ENCODE data around the gene FHOD1. TPM values are rescaled to one million over a fixed set of nuclear protein-coding genes. Genes with fewer than 3 reads are reported as not detected.

Gene FHOD1
- 58.2 and 60.0 TPM in 2 replicates for total RNA-seq (2021)
- Bru-seq, nascent RNA: percentile 62 among the genes with signal in this experiment
- percentile 63 among the genes with signal in this experiment for BruChase-seq, experiment 1, labeled RNA remaining after a 2-hour chase
- percentile 82 among the genes with signal in this experiment for BruChase-seq, experiment 2, labeled RNA remaining after a 6-hour chase
- long read RNA-seq, transcript FHOD1-201 (22 exons, 3,990 nt): major isoform, 9 of 32 reads
- long read RNA-seq, partial matches to known transcripts: 8 of 32 reads
- long read RNA-seq, other reads (novel, unspliced or antisense): 15 of 32 reads

- H3K79me2 ChIP-seq (ENCODE audit: low read depth): peaks cover 30% of the 10 kb centered on the region
- no peaks in the 10 kb centered on the region for H3K9me3 ChIP-seq (ENCODE audit: insufficient read depth, low read depth)
- no peaks in the 10 kb centered on the region for H3K9me2 ChIP-seq (ENCODE audit: insufficient read depth)
- H3K27ac ChIP-seq: peak within 1 kb of the TSS; percentile 76
- H3K4me1 ChIP-seq (replicated peaks; ENCODE audit: insufficient read depth): peaks cover 42% of the 10 kb centered on the region
- no TSS peak for BruUV-seq (replicated peaks)
- H3K4me3 ChIP-seq: peak within 1 kb of the TSS; percentile 90
- H2AFZ ChIP-seq: peak within 1 kb of the TSS; percentile 90
- H3K36me3 ChIP-seq (ENCODE audit: low read depth): no peaks in the 10 kb centered on the region
- no peaks in the 10 kb centered on the region for H4K20me1 ChIP-seq (ENCODE audit: insufficient read depth)
- peak; percentile 84 to 98 for DNase-seq
- peaks cover 50% of the 10 kb centered on the region; the same call in 1 of the 2 replicates for H3F3A ChIP-seq (ENCODE audit: insufficient read depth, low read depth)
- H3K4me2 ChIP-seq: peak within 1 kb of the TSS; percentile 87
- no peak for TF ChIP-seq EZH2 (IDR thresholded peaks at IDR 0.05; ENCODE audit: low read depth)
- no peak for TF ChIP-seq CTCF (conservative IDR thresholded peaks at IDR 0.05)
- intact Hi-C loops (cut with micrococcal nuclease; ENCODE audit: unreplicated experiment): loop anchor here (2.0 to 10.0 kb wide), 5 partner anchors 21 to 987 kb away; partner anchors contain the start of genes ESRP2, NOL3 and TMEM208
- ChIA-PET CTCF (interaction anchor here (0.5 to 1.5 kb wide), 17 partner anchors 9 to 269 kb away, joined by 3 to 9 read pairs (median 4); no protein-coding TSS in a partner anchor), POLR2A (ENCODE audit: unreplicated experiment) (interaction anchor here (0.5 to 1.4 kb wide), 19 partner anchors 21 to 719 kb away, joined by 3 to 24 read pairs (median 7); partner anchors contain the start of gene TMEM208)
- no peaks in the 10 kb centered on the region; the same call in 1 of the 2 replicates for H3K27me3 ChIP-seq (ENCODE audit: insufficient read depth, low read depth)
These were observed at the start of gene FHOD1 for GRCh38 chr16:67247192-67248072. FHOD1 (minus strand) TSS chr16:67247481; CDS start chr16:67247410, 71 bp downstream.

- no peak overlapping the region for H3K27ac ChIP-seq
- H3K9me3 ChIP-seq (ENCODE audit: insufficient read depth, low read depth): no peaks in the 10 kb centered on the region
- H2AFZ ChIP-seq: no peak overlapping the region
- no peaks in the 10 kb centered on the region for H3K27me3 ChIP-seq (ENCODE audit: insufficient read depth, low read depth)
- intact Hi-C loops (cut with micrococcal nuclease; ENCODE audit: unreplicated experiment): no loop called here
- no peaks in the 10 kb centered on the region for H3K79me2 ChIP-seq (ENCODE audit: low read depth)
- TF ChIP-seq CTCF (conservative IDR thresholded peaks at IDR 0.05): no peak
- BruUV-seq (replicated peaks): no TSS peak
- peak overlapping the region; percentile 12; the same call in 1 of the 2 replicates for H3K4me2 ChIP-seq
- H3K36me3 ChIP-seq (ENCODE audit: low read depth): no peaks in the 10 kb centered on the region
- H3K4me3 ChIP-seq: no peak overlapping the region
- no peaks in the 10 kb centered on the region for H4K20me1 ChIP-seq (ENCODE audit: insufficient read depth)
- no peaks in the 10 kb centered on the region for H3K9me2 ChIP-seq (ENCODE audit: insufficient read depth)
- CTCF ChIA-PET: interaction anchor here (1.0 kb wide), 1 partner anchor 12 kb away, joined by 4 read pairs; no protein-coding TSS in a partner anchor
- peak; percentile 45 to 69 for DNase-seq
- H3K4me1 ChIP-seq (replicated peaks; ENCODE audit: insufficient read depth): peaks cover 11% of the 10 kb centered on the region
- H3F3A ChIP-seq (ENCODE audit: insufficient read depth, low read depth): peaks cover 6% of the 10 kb centered on the region; the same call in 1 of the 2 replicates
- POLR2A ChIA-PET (ENCODE audit: unreplicated experiment): no interaction called here
These were observed 49.1 kb upstream of the FHOD1 start for GRCh38 chr16:67296420-67296819.

- Histone ChIP-seq H3K4me3 (no peak overlapping the region), H3F3A (ENCODE audit: insufficient read depth, low read depth) (peaks cover 6% of the 10 kb centered on the region; the same call in 1 of the 2 replicates), H3K4me1 (replicated peaks; ENCODE audit: insufficient read depth) (peaks cover 16% of the 10 kb centered on the region), H4K20me1 (ENCODE audit: insufficient read depth) (no peaks in the 10 kb centered on the region), H2AFZ (no peak overlapping the region), H3K9me3 (ENCODE audit: insufficient read depth, low read depth) (no peaks in the 10 kb centered on the region), H3K4me2 (no peak overlapping the region), H3K27me3 (ENCODE audit: insufficient read depth, low read depth) (no peaks in the 10 kb centered on the region), H3K79me2 (ENCODE audit: low read depth) (no peaks in the 10 kb centered on the region), H3K27ac (no peak overlapping the region), H3K9me2 (ENCODE audit: insufficient read depth) (no peaks in the 10 kb centered on the region), H3K36me3 (ENCODE audit: low read depth) (no peaks in the 10 kb centered on the region)
- TF ChIP-seq EZH2 (IDR thresholded peaks at IDR 0.05; ENCODE audit: low read depth): no peak
- no peak for TF ChIP-seq CTCF (conservative IDR thresholded peaks at IDR 0.05)
- DNase-seq: no peak
- intact Hi-C loops (cut with micrococcal nuclease; ENCODE audit: unreplicated experiment): no loop called here
- CTCF ChIA-PET: no interaction called here
- BruUV-seq (replicated peaks): no TSS peak
- POLR2A ChIA-PET (ENCODE audit: unreplicated experiment): no interaction called here
These were observed 47.7 kb upstream of the FHOD1 start for GRCh38 chr16:67294938-67295361.

Data from PC-9 (cell line).